Neural cell (in vitro differentiated cells): ENCODE results near the gene IFTAP. TPM values are rescaled to one million over a fixed set of nuclear protein-coding genes. Genes with fewer than 3 reads are reported as not detected.

Experiments used
- H2AFZ ChIP-seq: fragments of 200-600, 300-800 bp; sonication (generic), shearing (Covaris generic); 2 replicates; pipeline ENCODE4 v1.6.0; 2014; ENCODE audit warnings: low read depth, mild to moderate bottlenecking, antibody characterized with exemption, low read length, moderate library complexity
- H3F3A ChIP-seq: fragments of 200-600 bp; shearing (Covaris generic); 2 replicates; pipeline ENCODE4 v1.6.1; 2016; ENCODE audit warnings: mild to moderate bottlenecking, moderate library complexity, mixed read lengths, antibody characterized with exemption, low read length; ENCODE audit not compliant: insufficient read depth, poor library complexity, severe bottlenecking
- H3K27ac ChIP-seq: fragments of 200-600, 300-800 bp; sonication (generic), shearing (Covaris generic); 2 replicates; pipeline ENCODE4 v1.5.1; 2014; ENCODE audit warnings: mild to moderate bottlenecking, low read length, moderate library complexity
- H3K27me3 ChIP-seq: fragments of 300-800, 200-600 bp; sonication (generic), shearing (Covaris generic); 2 replicates; pipeline ENCODE4 v1.6.0; 2014; ENCODE audit warnings: mild to moderate bottlenecking, low read depth, low read length, moderate library complexity; ENCODE audit not compliant: insufficient read depth
- H3K36me3 ChIP-seq: fragments of 300-800, 200-600 bp; sonication (generic), shearing (Covaris generic); 2 replicates; pipeline ENCODE4 v1.5.1; 2014; ENCODE audit warnings: mild to moderate bottlenecking, antibody characterized with exemption, low read length, moderate library complexity; ENCODE audit not compliant: insufficient read depth
- H3K4me2 ChIP-seq: fragments of 300-800, 200-600 bp; sonication (generic), shearing (Covaris generic); 2 replicates; pipeline ENCODE4 v1.6.0; 2014; ENCODE audit warnings: mild to moderate bottlenecking, low read length
- H3K4me3 ChIP-seq: fragments of 300-800, 200-600 bp; sonication (generic), shearing (Covaris generic); 2 replicates; pipeline ENCODE4 v1.5.1; 2014; ENCODE audit warnings: mild to moderate bottlenecking, low read length, moderate library complexity
- H3K79me2 ChIP-seq: fragments of 200-600 bp; shearing (Covaris generic); replicated peaks from 2 replicates; pipeline ENCODE4 v1.6.0; 2014; ENCODE audit warnings: mild to moderate bottlenecking, low read length, moderate library complexity; ENCODE audit not compliant: insufficient read depth
- H3K9ac ChIP-seq: fragments of 300-800, 200-600 bp; sonication (generic), shearing (Covaris generic); 2 replicates; pipeline ENCODE4 v1.6.1; 2016; ENCODE audit warnings: mild to moderate bottlenecking, low read length, mixed read lengths
- H3K9me2 ChIP-seq: fragments of 200-600 bp; shearing (Covaris generic); 2 replicates; pipeline ENCODE4 v1.6.1; 2016; ENCODE audit warnings: mild to moderate bottlenecking, low read length, mixed read lengths; ENCODE audit not compliant: insufficient read depth
- H3K9me3 ChIP-seq: fragments of 200-600, 300-800 bp; sonication (generic), shearing (Covaris generic); 2 replicates; pipeline ENCODE4 v1.6.1; 2016; ENCODE audit warnings: mild to moderate bottlenecking, mixed run types, low read length, moderate library complexity, mixed read lengths
- H4K20me1 ChIP-seq: fragments of 200-600 bp; shearing (Covaris generic); 2 replicates; pipeline ENCODE4 v1.6.1; 2016; ENCODE audit warnings: mild to moderate bottlenecking, mixed run types; ENCODE audit not compliant: insufficient read depth
- CTCF ChIP-seq: fragments of 450-650 bp; IDR thresholded peaks from 2 replicates; pipeline ENCODE4 v1.5.1; 2014; ENCODE audit warnings: antibody characterized with exemption, mild to moderate bottlenecking, moderate library complexity; ENCODE audit not compliant: poor library complexity, severe bottlenecking
- EP300 ChIP-seq: fragments of 450-650 bp; conservative IDR thresholded peaks from 2 replicates; pipeline ENCODE4 v1.6.1; 2014; ENCODE audit warnings: antibody characterized with exemption, mild to moderate bottlenecking, moderate library complexity; ENCODE audit not compliant: poor library complexity, severe bottlenecking
- EZH2 ChIP-seq: fragments of 200-600, 300-800 bp; shearing (Covaris generic), sonication (generic); IDR thresholded peaks from 2 replicates; pipeline ENCODE4 v1.6.1; 2014; ENCODE audit warnings: antibody characterized with exemption, low read length, borderline replicate concordance, mild to moderate bottlenecking; ENCODE audit not compliant: insufficient read depth, poor library complexity, severe bottlenecking
- MXI1 ChIP-seq: fragments of 450-650 bp; conservative IDR thresholded peaks from 2 replicates; pipeline ENCODE4 v1.6.1; 2014; ENCODE audit warnings: antibody characterized with exemption, mild to moderate bottlenecking; ENCODE audit not compliant: poor library complexity, severe bottlenecking
- POLR2AphosphoS5 ChIP-seq: IDR thresholded peaks from 2 replicates; pipeline ENCODE4 v1.6.1; 2012
- RAD21 ChIP-seq: fragments of 450-650 bp; conservative IDR thresholded peaks from 2 replicates; pipeline ENCODE4 v1.6.1; 2014; ENCODE audit warnings: antibody characterized with exemption, mild to moderate bottlenecking, moderate library complexity
- REST ChIP-seq: IDR thresholded peaks from 2 replicates; pipeline ENCODE4 v1.6.1; 2012; ENCODE audit warnings: borderline replicate concordance
- SMC3 ChIP-seq: fragments of 450-650 bp; conservative IDR thresholded peaks from 2 replicates; pipeline ENCODE4 v1.6.1; 2014; ENCODE audit warnings: antibody characterized with exemption, mild to moderate bottlenecking, moderate library complexity; ENCODE audit not compliant: poor library complexity
- TAF1 ChIP-seq: IDR thresholded peaks from 2 replicates; pipeline ENCODE4 v1.6.1; 2012; ENCODE audit warnings: low read depth
- polyA plus RNA-seq: library from polyadenylated mRNA; depleted of rRNA; stranded (reverse); fragments of >200 nt; gene quantifications from 2 replicates; pipeline ENCODE4 v1.2.3, GENCODE V29; 2014

Gene IFTAP
- polyA plus RNA-seq, 1 donor from 2014 or later: 71.9 TPM

- Histone ChIP-seq H3K36me3 (no peaks in the 10 kb centered on the region), H3K9me2 (no peaks in the 10 kb centered on the region), H3K4me3 (no peak overlapping the region), H2AFZ (no peak overlapping the region), H3K79me2 (no peaks in the 10 kb centered on the region), H3K9me3 (no peaks in the 10 kb centered on the region), H4K20me1 (no peaks in the 10 kb centered on the region), H3K27me3 (no peaks in the 10 kb centered on the region), H3K9ac (no peak overlapping the region), H3K27ac (no peak overlapping the region), H3K4me2 (no peak overlapping the region), H3F3A (no peaks in the 10 kb centered on the region)
- TF ChIP-seq MXI1: no peak
- no peak for TF ChIP-seq POLR2AphosphoS5
- no peak for TF ChIP-seq CTCF
- no peak for TF ChIP-seq EZH2
- TF ChIP-seq EP300: no peak
- TF ChIP-seq REST: no peak
- TF ChIP-seq RAD21: no peak
- no peak for TF ChIP-seq SMC3
- TF ChIP-seq TAF1: no peak
These were observed 23.5 kb downstream of the IFTAP start for GRCh38 chr11:36617543-36618362.

GRCh38 chr11:36618363-36619047, 24.2 kb downstream of the IFTAP start:
- H3K4me3 ChIP-seq: no peak overlapping the region
- no peaks in the 10 kb centered on the region for H3K79me2 ChIP-seq
- no peaks in the 10 kb centered on the region for H3K36me3 ChIP-seq
- no peak overlapping the region for H3K27ac ChIP-seq
- no peak for TF ChIP-seq POLR2AphosphoS5
- TF ChIP-seq REST: no peak
- TF ChIP-seq EZH2: no peak
- no peak for TF ChIP-seq CTCF
- TF ChIP-seq RAD21: no peak
- no peak for TF ChIP-seq MXI1
- TF ChIP-seq EP300: no peak
- no peak for TF ChIP-seq SMC3
- no peak for TF ChIP-seq TAF1
- H3K9me3 ChIP-seq: no peaks in the 10 kb centered on the region
- H3K9ac ChIP-seq: no peak overlapping the region
- H3F3A ChIP-seq: no peaks in the 10 kb centered on the region
- no peaks in the 10 kb centered on the region for H3K9me2 ChIP-seq
- no peaks in the 10 kb centered on the region for H3K27me3 ChIP-seq
- H2AFZ ChIP-seq: no peak overlapping the region
- no peaks in the 10 kb centered on the region for H4K20me1 ChIP-seq
- H3K4me2 ChIP-seq: no peak overlapping the region
